Measurements from ENCODE around the gene RPS15. TPM values are rescaled to one million over a fixed set of nuclear protein-coding genes. Genes with fewer than 3 reads are reported as not detected.
A peak's percentile ranks its signal among the peaks of the same experiment; 100 is the strongest.

RPS15 gene
- total and polyA plus RNA-seq, 2 of the 13 experiments (the other 11 are each of a cell fraction or from before 2014, with no cell fraction given): 695 to 1,411 TPM

GRCh38 chr19:1424192-1424955, 13.8 kb upstream of the RPS15 start (continued):
- TF ChIP-seq TMF1 (CRISPR knock-in tag; IDR thresholded peaks at IDR 0.05; ENCODE audit: low read depth) (peak; percentile 55; the same call in 1 of the 2 replicates), U2AF1 (optimal IDR thresholded peaks at IDR 0.05; ENCODE audit: low read depth, low read length) (no peak), DMTF1 (CRISPR knock-in tag; IDR thresholded peaks at IDR 0.05) (no peak), ZNF781 (CRISPR knock-in tag; IDR thresholded peaks at IDR 0.05; ENCODE audit: borderline replicate concordance, not compliant biosample characterization) (no peak), ZNF292 (CRISPR knock-in tag; IDR thresholded peaks at IDR 0.05; ENCODE audit: borderline replicate concordance, low read depth) (no peak), ZNF564 (CRISPR knock-in tag; IDR thresholded peaks at IDR 0.05) (peak; percentile 45; the same call in 1 of the 2 replicates), MXD4 (CRISPR knock-in tag; IDR thresholded peaks at IDR 0.05) (peak; percentile 63; the same call in 1 of the 2 replicates), ZNF235 (CRISPR knock-in tag; IDR thresholded peaks at IDR 0.05; ENCODE audit: borderline replicate concordance) (no peak), MAX (IDR thresholded peaks at IDR 0.05) (peak; percentile 91), TSC22D2 (CRISPR knock-in tag; IDR thresholded peaks at IDR 0.05; ENCODE audit: borderline replicate concordance) (no peak), RARA (CRISPR knock-in tag; IDR thresholded peaks at IDR 0.05) (peak; percentile 77), FIP1L1 (IDR thresholded peaks at IDR 0.05; ENCODE audit: borderline replicate concordance, insufficient read depth, low read depth, low read length) (0 out of 2 replicates have a peak, but pooled peaks have one; percentile 20), SNAPC2 (CRISPR knock-in tag; IDR thresholded peaks at IDR 0.05) (no peak), SETDB1 (CRISPR knock-in tag; IDR thresholded peaks at IDR 0.05; ENCODE audit: borderline replicate concordance) (no peak), ZNF430 (CRISPR knock-in tag; IDR thresholded peaks at IDR 0.05) (peak; percentile 62; the same call in 1 of the 2 replicates), ZBTB46 (CRISPR knock-in tag; IDR thresholded peaks at IDR 0.05; ENCODE audit: borderline replicate concordance) (no peak), ATF6 (CRISPR knock-in tag; conservative IDR thresholded peaks at IDR 0.05) (no peak), ZNF20 (CRISPR knock-in tag; IDR thresholded peaks at IDR 0.05) (no peak), STAT5B (CRISPR knock-in tag; IDR thresholded peaks at IDR 0.05) (no peak), ZSCAN25 (CRISPR knock-in tag; IDR thresholded peaks at IDR 0.05) (peak; percentile 75), ZKSCAN1 (IDR thresholded peaks at IDR 0.05; ENCODE audit: low read length) (no peak), ZNF317 (CRISPR knock-in tag; IDR thresholded peaks at IDR 0.05) (peak; percentile 94)
- TF ChIP-seq, protein P1, sequence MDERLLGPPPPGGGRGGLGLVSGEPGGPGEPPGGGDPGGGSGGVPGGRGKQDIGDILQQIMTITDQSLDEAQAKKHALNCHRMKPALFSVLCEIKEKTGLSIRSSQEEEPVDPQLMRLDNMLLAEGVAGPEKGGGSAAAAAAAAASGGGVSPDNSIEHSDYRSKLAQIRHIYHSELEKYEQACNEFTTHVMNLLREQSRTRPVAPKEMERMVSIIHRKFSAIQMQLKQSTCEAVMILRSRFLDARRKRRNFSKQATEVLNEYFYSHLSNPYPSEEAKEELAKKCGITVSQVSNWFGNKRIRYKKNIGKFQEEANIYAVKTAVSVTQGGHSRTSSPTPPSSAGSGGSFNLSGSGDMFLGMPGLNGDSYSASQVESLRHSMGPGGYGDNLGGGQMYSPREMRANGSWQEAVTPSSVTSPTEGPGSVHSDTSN (CRISPR knock-in tag; IDR thresholded peaks at IDR 0.05): no peak
